GM18867 (cell line): ENCODE results near the gene C1R.
"Not testable (repeated sequence)": the region's sequence is repeated elsewhere in the genome, so short reads cannot be mapped to it uniquely, and the experiment has no call there.

ENCODE experiments used
- ATAC-seq: cut with Tn5 transposase; IDR thresholded peaks from one replicate; pipeline ENCODE4 v1.9.1; 2021; ENCODE audit warnings: mild to moderate bottlenecking, moderate library complexity; ENCODE audit not compliant: unreplicated experiment

The C1R gene

GRCh38 chr12:7039403-7039802 lies 52.8 kb downstream of the C1R start:
- no peak for ATAC-seq

DNA sequence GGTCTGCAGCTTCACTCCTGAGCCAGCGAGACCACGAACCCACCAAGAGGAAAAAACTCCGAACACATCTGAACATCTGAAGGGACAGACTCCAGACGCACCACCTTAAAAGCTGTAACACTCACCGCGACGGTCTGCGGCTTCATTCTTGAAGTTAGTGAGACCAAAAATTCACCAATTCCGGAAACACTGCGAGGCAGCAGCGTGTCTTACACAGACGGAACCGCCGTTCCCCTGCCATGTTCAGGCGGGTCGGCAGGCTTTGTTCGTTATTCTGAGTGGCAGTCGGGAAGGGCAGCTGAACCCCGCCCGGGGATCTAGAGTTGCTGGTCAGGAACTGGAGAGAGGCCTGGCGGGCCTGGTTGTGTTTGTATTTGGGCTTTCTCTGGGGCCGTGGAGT lies 53.7 kb downstream of the C1R start:
- ATAC-seq: no peak

GRCh38 chr12:7037411-7037810 lies 54.8 kb downstream of the C1R start:
- ATAC-seq: not testable (repeated sequence)

- ATAC-seq: no peak
Observed at GRCh38 chr12:7035463-7035862, 56.8 kb downstream of the C1R start.

- no peak for ATAC-seq
Observed at GRCh38 chr12:7034464-7034863, 57.8 kb downstream of the C1R start.

- no peak for ATAC-seq
Observed at GRCh38 chr12:7032990-7033389, 59.3 kb downstream of the C1R start.

- ATAC-seq: no peak
Observed at GRCh38 chr12:7031306-7031705, 60.9 kb downstream of the C1R start.
